ENCODE measurements around the gene HIGD2B. TPM values are rescaled to one million over a fixed set of nuclear protein-coding genes. Genes with fewer than 3 reads are reported as not detected.

Gene HIGD2B
- total RNA-seq, 1 donor, result not detected

- TF ChIP-seq, protein P1, sequence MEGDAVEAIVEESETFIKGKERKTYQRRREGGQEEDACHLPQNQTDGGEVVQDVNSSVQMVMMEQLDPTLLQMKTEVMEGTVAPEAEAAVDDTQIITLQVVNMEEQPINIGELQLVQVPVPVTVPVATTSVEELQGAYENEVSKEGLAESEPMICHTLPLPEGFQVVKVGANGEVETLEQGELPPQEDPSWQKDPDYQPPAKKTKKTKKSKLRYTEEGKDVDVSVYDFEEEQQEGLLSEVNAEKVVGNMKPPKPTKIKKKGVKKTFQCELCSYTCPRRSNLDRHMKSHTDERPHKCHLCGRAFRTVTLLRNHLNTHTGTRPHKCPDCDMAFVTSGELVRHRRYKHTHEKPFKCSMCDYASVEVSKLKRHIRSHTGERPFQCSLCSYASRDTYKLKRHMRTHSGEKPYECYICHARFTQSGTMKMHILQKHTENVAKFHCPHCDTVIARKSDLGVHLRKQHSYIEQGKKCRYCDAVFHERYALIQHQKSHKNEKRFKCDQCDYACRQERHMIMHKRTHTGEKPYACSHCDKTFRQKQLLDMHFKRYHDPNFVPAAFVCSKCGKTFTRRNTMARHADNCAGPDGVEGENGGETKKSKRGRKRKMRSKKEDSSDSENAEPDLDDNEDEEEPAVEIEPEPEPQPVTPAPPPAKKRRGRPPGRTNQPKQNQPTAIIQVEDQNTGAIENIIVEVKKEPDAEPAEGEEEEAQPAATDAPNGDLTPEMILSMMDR (IDR thresholded peaks at IDR 0.05; ENCODE audit: insufficient read depth, low read length), result no peak
- no peak for DNase-seq (ENCODE audit: low read depth)
- H3K4me3 ChIP-seq (ENCODE audit: low read depth, low read length), result no peak overlapping the region
Observed at GRCh38 chr15:72698938-72699337, 13.0 kb upstream of the HIGD2B start.

DNA sequence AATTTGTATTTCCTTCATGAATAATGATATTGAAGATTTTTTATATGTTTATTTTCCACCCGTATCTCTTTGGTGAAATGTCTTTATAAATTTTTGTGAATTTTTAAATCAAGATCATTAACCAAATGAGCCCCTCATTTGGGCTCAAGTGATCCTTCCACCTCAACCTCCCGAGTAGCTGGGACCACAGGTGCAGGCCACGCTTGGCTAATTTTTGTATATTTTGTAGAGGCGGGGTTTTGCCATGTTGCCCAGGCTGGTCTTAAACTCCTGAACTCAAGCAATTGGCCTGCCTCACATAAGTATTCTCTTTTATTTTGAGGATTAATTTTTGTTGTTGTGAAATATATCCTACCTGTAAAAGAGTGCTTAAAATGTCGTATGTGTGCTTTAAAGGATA, 5.0 kb upstream of the HIGD2B start:
- no peak overlapping the region for H3K4me3 ChIP-seq (ENCODE audit: low read depth, low read length)
- TF ChIP-seq, protein P1 (IDR thresholded peaks at IDR 0.05; ENCODE audit: insufficient read depth, low read length), result no peak
- no peak for DNase-seq (ENCODE audit: low read depth)

DNA sequence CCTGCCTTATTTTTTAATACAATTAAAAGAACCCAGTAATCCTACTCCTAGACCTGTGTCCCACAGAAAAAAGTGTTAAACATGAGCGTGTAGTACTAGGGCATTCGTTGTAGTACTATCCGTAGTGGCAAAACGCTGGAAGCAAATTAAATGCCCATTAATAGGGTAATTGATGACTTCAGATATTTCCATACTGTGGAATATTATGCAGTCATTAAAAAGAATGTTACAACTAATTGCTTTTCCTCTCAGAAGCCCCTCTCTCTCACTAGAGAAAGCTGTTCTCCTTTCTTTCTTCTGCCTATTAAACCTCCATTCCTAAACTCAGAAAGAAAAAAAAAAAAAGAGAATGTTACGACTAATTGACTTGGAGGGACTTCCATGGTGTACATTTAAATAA, 2.7 kb upstream of the HIGD2B start:
- H3K4me3 ChIP-seq (ENCODE audit: low read depth, low read length), result no peak overlapping the region
- DNase-seq (ENCODE audit: low read depth), result no peak
- TF ChIP-seq, protein P1 (IDR thresholded peaks at IDR 0.05; ENCODE audit: insufficient read depth, low read length), result no peak

GRCh38 chr15:72685301-72685924, 569 bp downstream of the HIGD2B start:
- DNase-seq (ENCODE audit: low read depth), result no peak
- peak overlapping the region; percentile 92 for H3K4me3 ChIP-seq (ENCODE audit: low read depth, low read length)
- TF ChIP-seq, protein P1 (IDR thresholded peaks at IDR 0.05; ENCODE audit: insufficient read depth, low read length), result no peak

DNA sequence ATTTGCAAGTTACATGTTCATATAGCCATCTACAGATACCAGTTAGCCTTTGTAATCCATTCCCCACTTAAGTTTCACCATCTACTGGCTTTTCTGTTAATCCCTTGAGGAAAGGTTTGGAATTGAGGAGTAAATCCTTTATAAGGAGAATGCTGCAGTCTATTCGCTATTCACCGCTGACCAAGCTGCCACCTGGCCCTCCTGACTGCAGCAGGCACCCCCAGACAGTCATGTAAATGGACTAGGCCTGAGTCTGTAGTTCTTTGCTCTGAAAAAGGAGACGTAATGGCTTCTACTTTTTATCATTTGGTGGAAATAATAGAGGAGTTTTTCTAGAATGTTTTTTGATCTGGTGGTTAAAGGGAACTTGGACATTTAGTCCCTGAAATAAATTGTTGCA, 3.2 kb downstream of the HIGD2B start:
- TF ChIP-seq, protein P1 (IDR thresholded peaks at IDR 0.05; ENCODE audit: insufficient read depth, low read length), result no peak
- no peak for DNase-seq (ENCODE audit: low read depth)
- no peak overlapping the region for H3K4me3 ChIP-seq (ENCODE audit: low read depth, low read length)

- H3K4me3 ChIP-seq (ENCODE audit: low read depth, low read length), result no peak overlapping the region
- TF ChIP-seq, protein P1 (IDR thresholded peaks at IDR 0.05; ENCODE audit: insufficient read depth, low read length), result no peak
- no peak for DNase-seq (ENCODE audit: low read depth)
Observed at GRCh38 chr15:72680931-72681330, 5.1 kb downstream of the HIGD2B start.

DNA sequence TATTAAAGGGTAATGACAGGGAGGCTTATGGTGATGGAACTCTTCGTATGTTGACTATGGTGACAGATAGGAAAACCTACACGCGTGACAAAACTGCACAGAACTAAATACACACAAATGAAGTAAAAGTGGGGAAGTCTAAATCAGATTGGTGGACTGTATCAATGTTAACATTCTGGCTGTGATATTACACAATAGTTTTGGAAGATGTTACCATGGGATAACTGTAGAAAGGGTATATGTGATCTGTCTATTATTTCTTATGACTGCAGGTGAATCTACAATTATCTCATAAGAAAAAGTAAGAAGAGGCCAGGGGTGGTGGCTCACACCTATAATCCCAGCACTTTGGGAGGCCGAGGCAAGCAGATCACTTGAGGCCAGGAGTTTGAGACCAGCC, 9.1 kb downstream of the HIGD2B start:
- DNase-seq (ENCODE audit: low read depth), result no peak
- TF ChIP-seq, protein P1 (IDR thresholded peaks at IDR 0.05; ENCODE audit: insufficient read depth, low read length), result no peak
- no peak overlapping the region for H3K4me3 ChIP-seq (ENCODE audit: low read depth, low read length)
